Ishikawa (cell line): Measurements from ENCODE around the gene C14orf93.

Source experiments
- ZBTB7A ChIP-seq: IDR thresholded peaks from 2 replicates; pipeline ENCODE4 v1.6.1; 2012; ENCODE audit warnings: low read depth
- TF ChIP-seq, protein P1 (sequence below): IDR thresholded peaks from 2 replicates; pipeline ENCODE4 v1.6.1; 2012

DNA sequence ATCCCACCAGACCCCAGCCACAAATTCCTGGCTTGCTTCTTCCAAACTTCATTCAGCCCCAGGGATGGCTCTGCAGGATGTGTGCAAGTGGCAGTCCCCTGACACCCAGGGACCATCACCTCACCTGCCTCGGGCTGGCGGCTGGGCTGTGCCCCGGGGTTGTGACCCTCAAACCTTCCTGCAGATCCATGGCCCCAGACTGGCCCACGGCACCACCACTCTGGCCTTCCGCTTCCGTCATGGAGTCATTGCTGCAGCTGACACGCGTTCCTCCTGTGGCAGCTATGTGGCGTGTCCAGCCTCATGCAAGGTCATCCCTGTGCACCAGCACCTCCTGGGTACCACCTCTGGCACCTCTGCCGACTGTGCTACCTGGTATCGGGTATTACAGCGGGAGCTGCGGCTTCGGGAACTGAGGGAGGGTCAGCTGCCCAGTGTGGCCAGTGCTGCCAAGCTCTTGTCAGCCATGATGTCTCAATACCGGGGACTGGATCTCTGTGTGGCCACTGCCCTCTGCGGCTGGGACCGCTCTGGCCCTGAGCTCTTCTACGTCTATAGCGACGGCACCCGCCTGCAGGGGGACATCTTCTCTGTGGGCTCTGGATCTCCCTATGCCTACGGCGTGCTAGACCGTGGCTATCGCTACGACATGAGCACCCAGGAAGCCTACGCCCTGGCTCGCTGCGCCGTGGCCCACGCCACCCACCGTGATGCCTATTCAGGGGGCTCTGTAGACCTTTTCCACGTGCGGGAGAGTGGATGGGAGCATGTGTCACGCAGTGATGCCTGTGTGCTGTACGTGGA is 32.4 kb upstream of the C14orf93 start, which contains the start of gene PSMB11:
- TF ChIP-seq ZBTB7A, result no peak
- TF ChIP-seq, protein P1, sequence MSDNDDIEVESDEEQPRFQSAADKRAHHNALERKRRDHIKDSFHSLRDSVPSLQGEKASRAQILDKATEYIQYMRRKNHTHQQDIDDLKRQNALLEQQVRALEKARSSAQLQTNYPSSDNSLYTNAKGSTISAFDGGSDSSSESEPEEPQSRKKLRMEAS, result no peak
